HepG2 (cell line): ENCODE measurements around the gene RNF149. TPM values are rescaled to one million over a fixed set of nuclear protein-coding genes. Genes with fewer than 3 reads are reported as not detected.

Experiments
- BRD4 ChIP-seq: sonication (generic); formaldehyde crosslinking; IDR thresholded peaks from 2 replicates; pipeline ENCODE4 v1.4.0; 2020; ENCODE audit warnings: missing genetic modification reagents
- CEBPB ChIP-seq: IDR thresholded peaks from 2 replicates; pipeline ENCODE4 v1.6.1; 2011; ENCODE audit warnings: low read depth, low read length, improper control_type of control experiment, borderline replicate concordance
- DNMT1 ChIP-seq: sonication (generic); formaldehyde crosslinking; IDR thresholded peaks from 2 replicates; pipeline ENCODE4 v1.5.1; 2020; ENCODE audit warnings: mild to moderate bottlenecking, missing genetic modification reagents
- PAWR ChIP-seq: sonication (generic); formaldehyde crosslinking; IDR thresholded peaks from 2 replicates; pipeline ENCODE4 v1.4.0; 2020; ENCODE audit warnings: missing genetic modification reagents, mild to moderate bottlenecking, borderline replicate concordance
- SRSF4 ChIP-seq: fragments of 200-400 bp; formaldehyde crosslinking; IDR thresholded peaks from one replicate; pipeline ENCODE4 v1.6.1; 2018; ENCODE audit warnings: mild to moderate bottlenecking, low read depth, low read length, moderate library complexity; ENCODE audit not compliant: poor library complexity, severe bottlenecking
- TFDP2 ChIP-seq: sonication (generic); formaldehyde crosslinking; IDR thresholded peaks from 2 replicates; pipeline ENCODE4 v1.4.0; 2020; ENCODE audit warnings: missing genetic modification reagents
- TGIF2 ChIP-seq: IDR thresholded peaks from 2 replicates; pipeline ENCODE4 v1.6.1; 2016; ENCODE audit warnings: control low read depth, missing compliant biosample characterization
- ZBTB2 ChIP-seq: sonication (generic); formaldehyde crosslinking; IDR thresholded peaks from 2 replicates; pipeline ENCODE4 v1.8.0; 2022; ENCODE audit warnings: low read depth, missing genetic modification reagents
- ZBTB3 ChIP-seq: sonication (generic); formaldehyde crosslinking; IDR thresholded peaks from 2 replicates; pipeline ENCODE4 v1.4.0; 2020; ENCODE audit warnings: low read depth, mild to moderate bottlenecking, moderate library complexity, missing genetic modification reagents, borderline replicate concordance
- ZNF10 ChIP-seq: sonication (generic); formaldehyde crosslinking; IDR thresholded peaks from 2 replicates; pipeline ENCODE4 v1.4.0; 2020; ENCODE audit warnings: mild to moderate bottlenecking, low read depth, missing genetic modification reagents, borderline replicate concordance
- ZNF138 ChIP-seq: sonication (generic); formaldehyde crosslinking; IDR thresholded peaks from 2 replicates; pipeline ENCODE4 v1.5.0; 2020; ENCODE audit warnings: mild to moderate bottlenecking, low read depth, missing genetic modification reagents
- ZNF382 ChIP-seq: sonication (generic); formaldehyde crosslinking; IDR thresholded peaks from 2 replicates; pipeline ENCODE4 v1.5.0; 2020; ENCODE audit warnings: missing genetic modification reagents, mild to moderate bottlenecking, borderline replicate concordance
- ZNF800 ChIP-seq: sonication (generic); formaldehyde crosslinking; IDR thresholded peaks from 2 replicates; pipeline ENCODE4 v1.4.0; 2020; ENCODE audit warnings: missing genetic modification reagents
- polyA plus RNA-seq, 8 experiments: library from polyadenylated mRNA; depleted of rRNA in 3 of 8; stranded (reverse) in 7 of 8; unstranded in 1 of 8; fragments of >200 nt; fragmentation: Illumina TruSeq in 4 of 8; extraction: Trizol in 4 of 8; gene quantifications; 2 replicates each; pipeline versions ENCODE4 v1.2.1 to v1.2.3, GENCODE V29; 2011 to 2016; ENCODE audit warnings: low read depth in 4 of 8, missing spikeins in 1 of 8, mixed read lengths in 1 of 8; ENCODE audit not compliant: insufficient read depth in 1 of 8
- total RNA-seq, 5 experiments: library from RNA; depleted of rRNA; stranded (reverse); fragments of >200 nt; fragmentation: Illumina TruSeq; extraction: Trizol; gene quantifications; 2 replicates each; pipeline ENCODE4 v1.2.3, GENCODE V29; 2016; ENCODE audit warnings: low read depth in 1 of 5
- TF ChIP-seq, protein P1 (sequence below): sonication (generic); formaldehyde crosslinking; IDR thresholded peaks from 2 replicates; pipeline ENCODE4 v1.8.0; 2022; ENCODE audit warnings: missing genetic modification reagents, mild to moderate bottlenecking, inconsistent platforms, borderline replicate concordance
- TF ChIP-seq, protein P2 (sequence below): sonication (generic); formaldehyde crosslinking; conservative IDR thresholded peaks from 2 replicates; pipeline ENCODE4 v1.4.0; 2020; ENCODE audit warnings: mild to moderate bottlenecking, missing genetic modification reagents, moderate library complexity
- TF ChIP-seq, protein P3 (sequence below): sonication (generic); formaldehyde crosslinking; IDR thresholded peaks from 2 replicates; pipeline ENCODE4 v1.8.0; 2022; ENCODE audit warnings: mild to moderate bottlenecking, missing genetic modification reagents; ENCODE audit not compliant: insufficient replicate concordance

Gene RNF149
- total and polyA plus RNA-seq, 2 of the 13 experiments (the other 11 are each of a cell fraction or from before 2014, with no cell fraction given) = 87.6 to 109 TPM

DNA sequence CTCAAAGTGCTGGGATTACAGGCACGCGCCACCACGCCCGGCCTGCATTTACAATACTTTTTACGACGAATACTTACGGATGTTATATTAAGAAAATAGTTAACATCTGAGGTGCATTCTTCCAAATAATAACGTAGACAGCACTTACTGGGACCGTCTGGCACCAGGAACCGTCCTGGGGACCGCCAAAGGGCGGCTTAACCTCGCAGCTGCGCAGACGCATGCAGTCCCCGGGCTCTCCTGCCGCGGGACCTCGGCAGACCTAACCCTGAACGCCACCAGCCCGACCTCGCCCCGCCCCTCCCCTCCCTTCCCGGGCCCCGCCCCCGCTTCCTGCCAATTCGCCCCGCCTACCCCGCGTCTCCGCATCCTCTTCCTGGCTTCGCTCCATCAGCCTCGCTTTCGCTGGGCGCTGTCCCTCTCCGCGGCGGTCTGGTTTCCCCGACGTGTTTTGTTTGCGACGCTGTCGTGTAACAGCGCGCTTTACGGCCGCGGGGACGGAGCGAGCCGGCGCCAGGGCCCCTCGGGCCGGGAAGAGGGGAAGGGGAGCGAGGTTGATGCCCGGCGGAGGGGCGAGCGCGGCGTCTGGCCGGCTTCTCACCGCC lies 56.0 kb downstream of the RNF149 start, which contains the start of gene CNOT11 (continued):
- TF ChIP-seq BRD4 (CRISPR knock-in tag) (no peak; the same call in 1 of the 2 replicates), ZBTB3 (CRISPR knock-in tag) (0 out of 2 replicates have a peak, but pooled peaks have one; percentile 71), TFDP2 (peak; percentile 82), PAWR (no peak), SRSF4 (no peak), DNMT1 (CRISPR knock-in tag) (peak; percentile 65), ZBTB2 (CRISPR knock-in tag) (peak; percentile 85), ZNF800 (CRISPR knock-in tag) (0 out of 2 replicates have a peak, but pooled peaks have one; percentile 2), ZNF382 (CRISPR knock-in tag) (no peak), TGIF2 (CRISPR knock-in tag) (peak; percentile 33; the same call in 1 of the 2 replicates), ZNF10 (CRISPR knock-in tag) (no peak), ZNF138 (no peak), CEBPB (no peak)
- TF ChIP-seq, protein P1, sequence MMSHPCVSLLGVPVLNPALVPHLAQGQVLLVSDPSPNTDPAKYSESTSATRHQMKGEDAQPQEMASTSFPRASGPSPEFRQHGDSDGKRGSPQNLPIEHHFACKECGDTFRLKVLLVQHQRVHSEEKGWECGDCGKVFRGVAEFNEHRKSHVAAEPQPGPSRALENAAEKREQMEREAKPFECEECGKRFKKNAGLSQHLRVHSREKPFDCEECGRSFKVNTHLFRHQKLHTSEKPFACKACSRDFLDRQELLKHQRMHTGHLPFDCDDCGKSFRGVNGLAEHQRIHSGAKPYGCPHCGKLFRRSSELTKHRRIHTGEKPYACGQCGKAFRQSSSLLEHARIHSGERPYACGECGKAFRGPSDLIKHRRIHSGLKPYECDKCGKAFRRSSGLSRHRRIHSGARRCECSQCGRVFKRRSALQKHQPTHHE (CRISPR knock-in tag) = 0 out of 2 replicates have a peak, but pooled peaks have one; percentile 3
- TF ChIP-seq, protein P2, sequence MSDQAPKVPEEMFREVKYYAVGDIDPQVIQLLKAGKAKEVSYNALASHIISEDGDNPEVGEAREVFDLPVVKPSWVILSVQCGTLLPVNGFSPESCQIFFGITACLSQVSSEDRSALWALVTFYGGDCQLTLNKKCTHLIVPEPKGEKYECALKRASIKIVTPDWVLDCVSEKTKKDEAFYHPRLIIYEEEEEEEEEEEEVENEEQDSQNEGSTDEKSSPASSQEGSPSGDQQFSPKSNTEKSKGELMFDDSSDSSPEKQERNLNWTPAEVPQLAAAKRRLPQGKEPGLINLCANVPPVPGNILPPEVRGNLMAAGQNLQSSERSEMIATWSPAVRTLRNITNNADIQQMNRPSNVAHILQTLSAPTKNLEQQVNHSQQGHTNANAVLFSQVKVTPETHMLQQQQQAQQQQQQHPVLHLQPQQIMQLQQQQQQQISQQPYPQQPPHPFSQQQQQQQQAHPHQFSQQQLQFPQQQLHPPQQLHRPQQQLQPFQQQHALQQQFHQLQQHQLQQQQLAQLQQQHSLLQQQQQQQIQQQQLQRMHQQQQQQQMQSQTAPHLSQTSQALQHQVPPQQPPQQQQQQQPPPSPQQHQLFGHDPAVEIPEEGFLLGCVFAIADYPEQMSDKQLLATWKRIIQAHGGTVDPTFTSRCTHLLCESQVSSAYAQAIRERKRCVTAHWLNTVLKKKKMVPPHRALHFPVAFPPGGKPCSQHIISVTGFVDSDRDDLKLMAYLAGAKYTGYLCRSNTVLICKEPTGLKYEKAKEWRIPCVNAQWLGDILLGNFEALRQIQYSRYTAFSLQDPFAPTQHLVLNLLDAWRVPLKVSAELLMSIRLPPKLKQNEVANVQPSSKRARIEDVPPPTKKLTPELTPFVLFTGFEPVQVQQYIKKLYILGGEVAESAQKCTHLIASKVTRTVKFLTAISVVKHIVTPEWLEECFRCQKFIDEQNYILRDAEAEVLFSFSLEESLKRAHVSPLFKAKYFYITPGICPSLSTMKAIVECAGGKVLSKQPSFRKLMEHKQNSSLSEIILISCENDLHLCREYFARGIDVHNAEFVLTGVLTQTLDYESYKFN = peak; percentile 66
- TF ChIP-seq, protein P3, sequence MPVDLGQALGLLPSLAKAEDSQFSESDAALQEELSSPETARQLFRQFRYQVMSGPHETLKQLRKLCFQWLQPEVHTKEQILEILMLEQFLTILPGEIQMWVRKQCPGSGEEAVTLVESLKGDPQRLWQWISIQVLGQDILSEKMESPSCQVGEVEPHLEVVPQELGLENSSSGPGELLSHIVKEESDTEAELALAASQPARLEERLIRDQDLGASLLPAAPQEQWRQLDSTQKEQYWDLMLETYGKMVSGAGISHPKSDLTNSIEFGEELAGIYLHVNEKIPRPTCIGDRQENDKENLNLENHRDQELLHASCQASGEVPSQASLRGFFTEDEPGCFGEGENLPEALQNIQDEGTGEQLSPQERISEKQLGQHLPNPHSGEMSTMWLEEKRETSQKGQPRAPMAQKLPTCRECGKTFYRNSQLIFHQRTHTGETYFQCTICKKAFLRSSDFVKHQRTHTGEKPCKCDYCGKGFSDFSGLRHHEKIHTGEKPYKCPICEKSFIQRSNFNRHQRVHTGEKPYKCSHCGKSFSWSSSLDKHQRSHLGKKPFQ (CRISPR knock-in tag) = peak; percentile 44
